ENCODE data around the gene NAAA. TPM values are rescaled to one million over a fixed set of nuclear protein-coding genes. Genes with fewer than 3 reads are reported as not detected.
A peak's percentile ranks its signal among the peaks of the same experiment; 100 is the strongest.

NAAA gene
- polyA plus RNA-seq, 3 donors: 170 to 308 (median 231) TPM

DNA sequence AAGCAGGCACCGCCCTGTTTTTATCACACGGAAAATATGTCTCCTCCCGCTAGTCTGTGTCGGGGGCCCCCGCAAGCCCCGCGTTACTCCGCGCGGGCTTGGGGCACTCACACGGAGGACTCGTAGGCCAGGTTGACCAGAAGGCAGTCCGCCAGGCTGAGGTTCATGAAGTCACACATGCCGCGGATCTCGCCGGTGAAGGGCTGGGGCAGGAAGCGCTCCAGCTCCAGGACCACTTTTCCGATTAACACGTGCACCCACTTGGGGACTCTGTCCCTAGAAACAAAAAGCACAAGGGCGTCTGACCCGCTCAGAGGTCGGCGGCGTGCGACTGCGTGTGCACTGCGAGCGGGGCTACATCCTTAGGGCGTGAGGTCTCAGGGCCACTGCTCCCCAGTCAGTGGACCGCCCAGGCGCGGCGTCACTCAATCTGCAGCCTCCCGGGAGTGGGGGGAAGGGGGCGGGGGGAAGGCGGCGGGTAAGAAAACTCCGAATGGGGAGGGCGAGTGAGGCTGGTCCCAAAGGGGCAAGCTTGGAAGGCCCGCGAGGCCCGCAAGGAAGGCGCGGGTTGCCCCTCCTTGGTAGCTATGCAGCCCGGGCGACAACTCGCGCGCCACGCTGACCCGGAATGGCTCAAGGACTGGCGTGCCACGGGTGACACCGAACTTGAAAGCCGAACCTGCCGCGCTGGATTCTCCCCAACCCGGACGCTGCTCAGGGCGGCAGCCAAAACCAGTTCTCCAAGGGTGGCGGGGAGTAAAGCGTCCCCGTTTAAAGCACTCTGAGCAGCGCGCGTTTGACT lies 722 bp downstream of the NAAA start:
- peaks cover 29% of the 10 kb centered on the region for H3K79me2 ChIP-seq (ENCODE audit: insufficient read depth, low read length)
- WGBS (ENCODE audit: insufficient coverage): under 1% methylated on average over 65 of the region's 67 CpGs

DNA sequence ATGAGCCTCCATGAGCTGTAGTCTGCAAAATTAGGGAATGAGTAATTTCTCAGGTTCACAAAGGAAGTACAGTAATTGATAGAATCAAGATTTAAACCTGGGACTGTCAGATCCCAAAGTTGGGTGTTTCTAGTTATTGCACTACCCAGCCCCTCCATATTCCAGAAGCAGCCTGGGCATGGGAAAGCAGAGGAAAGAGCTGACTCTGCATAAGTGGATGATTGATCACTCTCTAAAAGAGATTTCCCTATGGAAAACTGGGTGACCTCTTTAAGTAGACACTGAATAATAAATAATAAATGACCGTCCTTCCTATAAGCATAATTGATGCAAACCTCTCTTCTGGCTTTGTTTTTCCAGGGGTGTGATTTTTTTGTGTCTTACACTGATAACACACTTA lies 5.2 kb downstream of the NAAA start:
- H3K4me2 ChIP-seq (replicated peaks; ENCODE audit: extremely low read depth, low read length, poor library complexity, severe bottlenecking): no peak overlapping the region
- H3K4me1 Mint-ChIP-seq: peaks cover 15% of the 10 kb centered on the region
- DNase-seq: no peak
- peaks cover 8 to 19% of the 10 kb centered on the region in 2 donors for H3K4me1 ChIP-seq (ENCODE audit: control insufficient read depth in 1 of 2, insufficient read depth in 2 of 2, low read length in 2 of 2)
- peaks cover 29% of the 10 kb centered on the region for H3K79me2 ChIP-seq (ENCODE audit: insufficient read depth, low read length)
- peaks cover 75% of the 10 kb centered on the region for H4K20me1 ChIP-seq (ENCODE audit: insufficient read depth, low read length)
- H3K27me3 ChIP-seq (ENCODE audit: control insufficient read depth in 2 of 2, insufficient read depth in 2 of 2, low read length in 2 of 2): no peaks in the 10 kb centered on the region
- no peak overlapping the region for H3K4me3 ChIP-seq (replicated peaks in 1 of 3; ENCODE audit: low read depth in 2 of 3, low read length in 3 of 3)
- no CpG with 5 or more reads among the region's 1 CpG for WGBS (ENCODE audit: insufficient coverage)
- H3K27ac Mint-ChIP-seq: no peak overlapping the region
- intact Hi-C loops (cut with micrococcal nuclease): no loop called here
- TF ChIP-seq, protein P1, sequence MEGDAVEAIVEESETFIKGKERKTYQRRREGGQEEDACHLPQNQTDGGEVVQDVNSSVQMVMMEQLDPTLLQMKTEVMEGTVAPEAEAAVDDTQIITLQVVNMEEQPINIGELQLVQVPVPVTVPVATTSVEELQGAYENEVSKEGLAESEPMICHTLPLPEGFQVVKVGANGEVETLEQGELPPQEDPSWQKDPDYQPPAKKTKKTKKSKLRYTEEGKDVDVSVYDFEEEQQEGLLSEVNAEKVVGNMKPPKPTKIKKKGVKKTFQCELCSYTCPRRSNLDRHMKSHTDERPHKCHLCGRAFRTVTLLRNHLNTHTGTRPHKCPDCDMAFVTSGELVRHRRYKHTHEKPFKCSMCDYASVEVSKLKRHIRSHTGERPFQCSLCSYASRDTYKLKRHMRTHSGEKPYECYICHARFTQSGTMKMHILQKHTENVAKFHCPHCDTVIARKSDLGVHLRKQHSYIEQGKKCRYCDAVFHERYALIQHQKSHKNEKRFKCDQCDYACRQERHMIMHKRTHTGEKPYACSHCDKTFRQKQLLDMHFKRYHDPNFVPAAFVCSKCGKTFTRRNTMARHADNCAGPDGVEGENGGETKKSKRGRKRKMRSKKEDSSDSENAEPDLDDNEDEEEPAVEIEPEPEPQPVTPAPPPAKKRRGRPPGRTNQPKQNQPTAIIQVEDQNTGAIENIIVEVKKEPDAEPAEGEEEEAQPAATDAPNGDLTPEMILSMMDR (IDR thresholded peaks at IDR 0.05): no peak
- H3K9me3 ChIP-seq (replicated peaks in 1 of 2; ENCODE audit: control insufficient read depth in 1 of 2, insufficient read depth in 1 of 2, low read length in 2 of 2): no peaks in the 10 kb centered on the region
- H3K27me3 Mint-ChIP-seq (ENCODE audit: low read depth in 3 of 3): peaks cover 0 to 3% (median 0%) of the 10 kb centered on the region in 3 donors
- no peak overlapping the region for H3K27ac ChIP-seq (ENCODE audit: low read depth in 1 of 2, low read length in 2 of 2)
- H3K9me3 Mint-ChIP-seq: no peaks in the 10 kb centered on the region
- H2AFZ ChIP-seq (ENCODE audit: insufficient read depth, low read depth, low read length, poor library complexity, severe bottlenecking): no peak overlapping the region
- H3K9ac ChIP-seq (ENCODE audit: insufficient read depth, low read length, poor library complexity, severe bottlenecking): no peak overlapping the region
- peaks cover 75 to 82% of the 10 kb centered on the region in 2 donors for H3K36me3 ChIP-seq (replicated peaks in 1 of 2; ENCODE audit: control insufficient read depth in 1 of 2, insufficient read depth in 2 of 2, low read length in 2 of 2)
- H3K36me3 Mint-ChIP-seq: peaks cover 55 to 83% of the 10 kb centered on the region in 2 donors
- no peak overlapping the region for H3K4me3 Mint-ChIP-seq

More for the DNA sequence above, 722 bp downstream of the NAAA start:
- peak overlapping the region; percentile 94 to 98 for H3K27ac ChIP-seq (ENCODE audit: low read depth in 1 of 2, low read length in 2 of 2)
- peak overlapping the region; percentile 92 for H3K9ac ChIP-seq (ENCODE audit: insufficient read depth, low read length, poor library complexity, severe bottlenecking)
- Mint-ChIP-seq H3K4me3 (peak overlapping the region; percentile 98 to 99), H3K4me1 (peaks cover 42% of the 10 kb centered on the region), H3K27me3 (ENCODE audit: low read depth in 3 of 3) (no peaks in the 10 kb centered on the region), H3K27ac (peak overlapping the region; percentile 93 to 99 (median 96)), H3K36me3 (peaks cover 30 to 46% of the 10 kb centered on the region in 2 donors), H3K9me3 (no peaks in the 10 kb centered on the region)
- DNase-seq: peak; percentile 53 to 69 (median 56)
- peaks cover 42% of the 10 kb centered on the region for H4K20me1 ChIP-seq (ENCODE audit: insufficient read depth, low read length)
- H3K4me3 ChIP-seq (replicated peaks in 1 of 3; ENCODE audit: low read depth in 2 of 3, low read length in 3 of 3): peak overlapping the region; percentile 87 to 100 (median 99)
- intact Hi-C loops (cut with micrococcal nuclease): loop anchor here in 1 of 2 donors (5.0 kb wide), 1 partner anchor 43 kb away; no protein-coding TSS in a partner anchor
- H3K4me2 ChIP-seq (replicated peaks; ENCODE audit: extremely low read depth, low read length, poor library complexity, severe bottlenecking): peak overlapping the region; percentile 76
- no peaks in the 10 kb centered on the region for H3K27me3 ChIP-seq (ENCODE audit: control insufficient read depth in 2 of 2, insufficient read depth in 2 of 2, low read length in 2 of 2)
- H3K9me3 ChIP-seq (replicated peaks in 1 of 2; ENCODE audit: control insufficient read depth in 1 of 2, insufficient read depth in 1 of 2, low read length in 2 of 2): no peaks in the 10 kb centered on the region
- H3K36me3 ChIP-seq (replicated peaks in 1 of 2; ENCODE audit: control insufficient read depth in 1 of 2, insufficient read depth in 2 of 2, low read length in 2 of 2): peaks cover 32 to 40% of the 10 kb centered on the region in 2 donors
- peak overlapping the region; percentile 96 for H2AFZ ChIP-seq (ENCODE audit: insufficient read depth, low read depth, low read length, poor library complexity, severe bottlenecking)
- TF ChIP-seq, protein P1 (IDR thresholded peaks at IDR 0.05): no peak
- peaks cover 35 to 46% of the 10 kb centered on the region in 2 donors for H3K4me1 ChIP-seq (ENCODE audit: control insufficient read depth in 1 of 2, insufficient read depth in 2 of 2, low read length in 2 of 2)
